Measurements from ENCODE around the gene FER. TPM values are rescaled to one million over a fixed set of nuclear protein-coding genes. Genes with fewer than 3 reads are reported as not detected.

Gene FER
- total RNA-seq, 5 donors from 2014 or later (not counting 1 experiment from before 2014, with no cell fraction given) = 7.0 to 19.6 (median 10.4) TPM

GRCh38 chr5:109062664-109063063 is 315.0 kb downstream of the FER start:
- Histone ChIP-seq H3K36me3 (ENCODE audit: control insufficient read depth in 2 of 2, extremely low read depth in 1 of 2, insufficient read depth in 1 of 2, low read length in 1 of 2) (no peaks in the 10 kb centered on the region), H3K4me3 (ENCODE audit: control insufficient read depth in 1 of 2, extremely low read depth in 1 of 2, low read length in 1 of 2) (no peak overlapping the region), H3K4me1 (ENCODE audit: control insufficient read depth in 1 of 2, extremely low read depth in 1 of 2, insufficient read depth in 2 of 2, low read length in 2 of 2) (no peaks in the 10 kb centered on the region), H3K27ac (ENCODE audit: low read length) (no peak overlapping the region), H3K27me3 (replicated peaks in 1 of 2; ENCODE audit: control insufficient read depth in 2 of 2, extremely low read depth in 1 of 2, insufficient read depth in 2 of 2, low read length in 1 of 2) (no peaks in the 10 kb centered on the region), H3K9me3 (no peaks in the 10 kb centered on the region)
- POLR2A ChIA-PET = no interaction called here
- CTCF ChIA-PET = no interaction called here
- peaks cover 7% of the 10 kb centered on the region for H3K36me3 Mint-ChIP-seq
- no peaks in the 10 kb centered on the region for H3K9me3 Mint-ChIP-seq
- H3K4me3 Mint-ChIP-seq = no peak overlapping the region
- H3K4me1 Mint-ChIP-seq = no peaks in the 10 kb centered on the region
- no peak overlapping the region for H3K27ac Mint-ChIP-seq
- no peak for DNase-seq
- H3K27me3 Mint-ChIP-seq = no peaks in the 10 kb centered on the region
- ATAC-seq (replicated peaks in 1 of 4) = no peak
- WGBS (ENCODE audit: insufficient coverage) = no CpG with 5 or more reads among the region's 1 CpG

GRCh38 chr5:109063223-109063622 is 315.5 kb downstream of the FER start:
- peaks cover 7% of the 10 kb centered on the region for H3K36me3 Mint-ChIP-seq
- DNase-seq (no peak), ATAC-seq (replicated peaks in 1 of 4) (no peak)
- H3K4me1 ChIP-seq (ENCODE audit: control insufficient read depth in 1 of 2, extremely low read depth in 1 of 2, insufficient read depth in 2 of 2, low read length in 2 of 2) = no peaks in the 10 kb centered on the region
- H3K4me1 Mint-ChIP-seq = no peaks in the 10 kb centered on the region
- H3K27me3 ChIP-seq (replicated peaks in 1 of 2; ENCODE audit: control insufficient read depth in 2 of 2, extremely low read depth in 1 of 2, insufficient read depth in 2 of 2, low read length in 1 of 2) = no peaks in the 10 kb centered on the region
- no peaks in the 10 kb centered on the region for H3K36me3 ChIP-seq (ENCODE audit: control insufficient read depth in 2 of 2, extremely low read depth in 1 of 2, insufficient read depth in 1 of 2, low read length in 1 of 2)
- no CpG with 5 or more reads among the region's 1 CpG for WGBS (ENCODE audit: insufficient coverage)
- H3K4me3 ChIP-seq (ENCODE audit: control insufficient read depth in 1 of 2, extremely low read depth in 1 of 2, low read length in 1 of 2) = no peak overlapping the region
- CTCF ChIA-PET = no interaction called here
- POLR2A ChIA-PET = no interaction called here
- H3K27ac Mint-ChIP-seq = no peak overlapping the region
- no peak overlapping the region for H3K4me3 Mint-ChIP-seq
- no peak overlapping the region for H3K27ac ChIP-seq (ENCODE audit: low read length)
- H3K9me3 ChIP-seq = no peaks in the 10 kb centered on the region
- H3K9me3 Mint-ChIP-seq = no peaks in the 10 kb centered on the region
- no peaks in the 10 kb centered on the region for H3K27me3 Mint-ChIP-seq

GRCh38 chr5:109076741-109077140 is 329.0 kb downstream of the FER start:
- Mint-ChIP-seq H3K4me1 (no peaks in the 10 kb centered on the region), H3K27ac (no peak overlapping the region), H3K4me3 (no peak overlapping the region), H3K27me3 (no peaks in the 10 kb centered on the region), H3K9me3 (no peaks in the 10 kb centered on the region), H3K36me3 (no peaks in the 10 kb centered on the region)
- ChIA-PET POLR2A (no interaction called here), CTCF (no interaction called here)
- ATAC-seq (replicated peaks in 1 of 4) = no peak
- no peak for DNase-seq
- no peaks in the 10 kb centered on the region for H3K4me1 ChIP-seq (ENCODE audit: control insufficient read depth in 1 of 2, extremely low read depth in 1 of 2, insufficient read depth in 2 of 2, low read length in 2 of 2)
- H3K27ac ChIP-seq (ENCODE audit: low read length) = no peak overlapping the region
- H3K9me3 ChIP-seq = no peaks in the 10 kb centered on the region
- H3K36me3 ChIP-seq (ENCODE audit: control insufficient read depth in 2 of 2, extremely low read depth in 1 of 2, insufficient read depth in 1 of 2, low read length in 1 of 2) = no peaks in the 10 kb centered on the region
- H3K27me3 ChIP-seq (replicated peaks in 1 of 2; ENCODE audit: control insufficient read depth in 2 of 2, extremely low read depth in 1 of 2, insufficient read depth in 2 of 2, low read length in 1 of 2) = no peaks in the 10 kb centered on the region
- H3K4me3 ChIP-seq (ENCODE audit: control insufficient read depth in 1 of 2, extremely low read depth in 1 of 2, low read length in 1 of 2) = no peak overlapping the region
- WGBS (ENCODE audit: insufficient coverage) = no CpG with 5 or more reads among the region's 2 CpGs

GRCh38 chr5:109078448-109078847 is 330.8 kb downstream of the FER start:
- no peak for DNase-seq
- peaks cover 3% of the 10 kb centered on the region for H3K36me3 Mint-ChIP-seq
- H3K4me1 Mint-ChIP-seq = no peaks in the 10 kb centered on the region
- Histone ChIP-seq H3K4me1 (ENCODE audit: control insufficient read depth in 1 of 2, extremely low read depth in 1 of 2, insufficient read depth in 2 of 2, low read length in 2 of 2) (no peaks in the 10 kb centered on the region), H3K9me3 (no peaks in the 10 kb centered on the region), H3K4me3 (ENCODE audit: control insufficient read depth in 1 of 2, extremely low read depth in 1 of 2, low read length in 1 of 2) (no peak overlapping the region), H3K36me3 (ENCODE audit: control insufficient read depth in 2 of 2, extremely low read depth in 1 of 2, insufficient read depth in 1 of 2, low read length in 1 of 2) (no peaks in the 10 kb centered on the region), H3K27me3 (replicated peaks in 1 of 2; ENCODE audit: control insufficient read depth in 2 of 2, extremely low read depth in 1 of 2, insufficient read depth in 2 of 2, low read length in 1 of 2) (no peaks in the 10 kb centered on the region), H3K27ac (ENCODE audit: low read length) (no peak overlapping the region)
- no peaks in the 10 kb centered on the region for H3K27me3 Mint-ChIP-seq
- CTCF ChIA-PET = no interaction called here
- no peak overlapping the region for H3K4me3 Mint-ChIP-seq
- POLR2A ChIA-PET = no interaction called here
- H3K9me3 Mint-ChIP-seq = no peaks in the 10 kb centered on the region
- H3K27ac Mint-ChIP-seq = no peak overlapping the region
- ATAC-seq (replicated peaks in 1 of 4) = no peak

GRCh38 chr5:109080481-109080880 is 332.8 kb downstream of the FER start:
- no peak for ATAC-seq (replicated peaks in 1 of 4)
- POLR2A ChIA-PET = no interaction called here
- H3K27ac Mint-ChIP-seq = no peak overlapping the region
- DNase-seq = no peak
- no peaks in the 10 kb centered on the region for H3K4me1 Mint-ChIP-seq
- Histone ChIP-seq H3K9me3 (no peaks in the 10 kb centered on the region), H3K4me3 (ENCODE audit: control insufficient read depth in 1 of 2, extremely low read depth in 1 of 2, low read length in 1 of 2) (no peak overlapping the region), H3K27me3 (replicated peaks in 1 of 2; ENCODE audit: control insufficient read depth in 2 of 2, extremely low read depth in 1 of 2, insufficient read depth in 2 of 2, low read length in 1 of 2) (no peaks in the 10 kb centered on the region), H3K27ac (ENCODE audit: low read length) (no peak overlapping the region), H3K4me1 (ENCODE audit: control insufficient read depth in 1 of 2, extremely low read depth in 1 of 2, insufficient read depth in 2 of 2, low read length in 2 of 2) (no peaks in the 10 kb centered on the region), H3K36me3 (ENCODE audit: control insufficient read depth in 2 of 2, extremely low read depth in 1 of 2, insufficient read depth in 1 of 2, low read length in 1 of 2) (no peaks in the 10 kb centered on the region)
- CTCF ChIA-PET = no interaction called here
- 92% methylated on average over 2 of the region's 3 CpGs for WGBS (ENCODE audit: insufficient coverage)
- no peak overlapping the region for H3K4me3 Mint-ChIP-seq
- no peaks in the 10 kb centered on the region for H3K9me3 Mint-ChIP-seq
- H3K36me3 Mint-ChIP-seq = peaks cover 3% of the 10 kb centered on the region
- H3K27me3 Mint-ChIP-seq = no peaks in the 10 kb centered on the region

GRCh38 chr5:109080896-109081295 is 333.2 kb downstream of the FER start:
- Mint-ChIP-seq H3K4me3 (no peak overlapping the region), H3K9me3 (no peaks in the 10 kb centered on the region), H3K36me3 (peaks cover 3% of the 10 kb centered on the region), H3K4me1 (no peaks in the 10 kb centered on the region), H3K27ac (no peak overlapping the region), H3K27me3 (no peaks in the 10 kb centered on the region)
- CTCF ChIA-PET = no interaction called here
- no peaks in the 10 kb centered on the region for H3K4me1 ChIP-seq (ENCODE audit: control insufficient read depth in 1 of 2, extremely low read depth in 1 of 2, insufficient read depth in 2 of 2, low read length in 2 of 2)
- H3K27me3 ChIP-seq (replicated peaks in 1 of 2; ENCODE audit: control insufficient read depth in 2 of 2, extremely low read depth in 1 of 2, insufficient read depth in 2 of 2, low read length in 1 of 2) = no peaks in the 10 kb centered on the region
- no peak overlapping the region for H3K27ac ChIP-seq (ENCODE audit: low read length)
- H3K9me3 ChIP-seq = no peaks in the 10 kb centered on the region
- POLR2A ChIA-PET = no interaction called here
- H3K36me3 ChIP-seq (ENCODE audit: control insufficient read depth in 2 of 2, extremely low read depth in 1 of 2, insufficient read depth in 1 of 2, low read length in 1 of 2) = no peaks in the 10 kb centered on the region
- no peak overlapping the region for H3K4me3 ChIP-seq (ENCODE audit: control insufficient read depth in 1 of 2, extremely low read depth in 1 of 2, low read length in 1 of 2)
- no CpG with 5 or more reads among the region's 3 CpGs for WGBS (ENCODE audit: insufficient coverage)
- no peak for ATAC-seq (replicated peaks in 1 of 4)
- no peak for DNase-seq

GRCh38 chr5:109083937-109084336 is 336.2 kb downstream of the FER start:
- no peak overlapping the region for H3K27ac Mint-ChIP-seq
- no peaks in the 10 kb centered on the region for H3K9me3 Mint-ChIP-seq
- no peaks in the 10 kb centered on the region for H3K9me3 ChIP-seq
- POLR2A ChIA-PET = no interaction called here
- no peaks in the 10 kb centered on the region for H3K27me3 ChIP-seq (replicated peaks in 1 of 2; ENCODE audit: control insufficient read depth in 2 of 2, extremely low read depth in 1 of 2, insufficient read depth in 2 of 2, low read length in 1 of 2)
- peaks cover 3% of the 10 kb centered on the region for H3K36me3 Mint-ChIP-seq
- no peaks in the 10 kb centered on the region for H3K4me1 Mint-ChIP-seq
- no peak overlapping the region for H3K27ac ChIP-seq (ENCODE audit: low read length)
- CTCF ChIA-PET = no interaction called here
- DNase-seq (no peak), ATAC-seq (replicated peaks in 1 of 4) (no peak)
- H3K4me3 Mint-ChIP-seq = no peak overlapping the region
- no CpG with 5 or more reads among the region's 1 CpG for WGBS (ENCODE audit: insufficient coverage)
- no peaks in the 10 kb centered on the region for H3K36me3 ChIP-seq (ENCODE audit: control insufficient read depth in 2 of 2, extremely low read depth in 1 of 2, insufficient read depth in 1 of 2, low read length in 1 of 2)
- H3K27me3 Mint-ChIP-seq = no peaks in the 10 kb centered on the region
- H3K4me3 ChIP-seq (ENCODE audit: control insufficient read depth in 1 of 2, extremely low read depth in 1 of 2, low read length in 1 of 2) = no peak overlapping the region
- no peaks in the 10 kb centered on the region for H3K4me1 ChIP-seq (ENCODE audit: control insufficient read depth in 1 of 2, extremely low read depth in 1 of 2, insufficient read depth in 2 of 2, low read length in 2 of 2)

All from T-cell (primary cell).